HEK293 (cell line): Measurements from ENCODE around the gene NAGPA.
A peak's percentile ranks its signal among the peaks of the same experiment; 100 is the strongest.

Experiments used
- CTCF ChIA-PET: fragments of 350-600 bp; formaldehyde crosslinking; extraction: SDS; loops from one replicate; lab custom pipeline; 2021; ENCODE audit warnings: antibody characterized with exemption; lab: Yijun Ruan, JAX
- POLR2A ChIA-PET: fragments of 300-600 bp; formaldehyde crosslinking; extraction: SDS; loops from one replicate; lab custom pipeline; 2020; ENCODE audit warnings: antibody characterized with exemption, inconsistent platforms; lab: Yijun Ruan, JAX
- H3K27ac ChIP-seq: fragments of 200-500 bp; sonication (Bioruptor generic); 2 replicates; pipeline ENCODE4 v1.5.1; 2014; ENCODE audit warnings: low read depth, low read length, control low read depth, inconsistent platforms; ENCODE audit errors: extremely low read depth
- H3K36me3 ChIP-seq, 2 experiments: fragments of 200-500 bp in 1 of 2; sonication (Bioruptor generic) in 1 of 2; 1 replicate in 1 of 2; 2 replicates in 1 of 2; pipeline ENCODE4 v1.5.1; 2014 to 2017; ENCODE audit warnings: inconsistent platforms in 2 of 2, low read length in 2 of 2; ENCODE audit not compliant: control insufficient read depth in 2 of 2, insufficient read depth in 1 of 2
- H3K4me1 ChIP-seq: fragments of 200-500 bp; sonication (Bioruptor generic); 2 replicates; pipeline ENCODE4 v1.5.1; 2014; ENCODE audit warnings: mild to moderate bottlenecking, low read length, inconsistent platforms; ENCODE audit not compliant: control insufficient read depth, insufficient read depth
- H3K4me3 ChIP-seq: 2 replicates; pipeline ENCODE4 v1.5.1; 2011; ENCODE audit warnings: low read depth, mild to moderate bottlenecking, control low read depth, low read length, moderate library complexity
- H3K9me3 ChIP-seq: fragments of 200-500 bp; sonication (Bioruptor generic); 2 replicates; pipeline ENCODE4 v1.5.1; 2014; ENCODE audit warnings: low read depth, low read length, inconsistent platforms; ENCODE audit not compliant: control insufficient read depth, insufficient read depth
- CTCF ChIP-seq: fragments of 450-650 bp; formaldehyde crosslinking; IDR thresholded peaks from 2 replicates; pipeline ENCODE4 v1.5.1; 2016; ENCODE audit warnings: missing biosample characterization, missing genetic modification characterization
- GLIS1 ChIP-seq: fragments of 450-650 bp; formaldehyde crosslinking; IDR thresholded peaks from 2 replicates; pipeline ENCODE4 v1.5.1; 2016; ENCODE audit warnings: missing biosample characterization, missing genetic modification characterization
- GLIS2 ChIP-seq: fragments of 450-650 bp; formaldehyde crosslinking; IDR thresholded peaks from 2 replicates; pipeline ENCODE4 v1.5.1; 2016; ENCODE audit warnings: missing biosample characterization, missing genetic modification characterization
- OSR2 ChIP-seq: fragments of 450-650 bp; formaldehyde crosslinking; IDR thresholded peaks from 2 replicates; pipeline ENCODE4 v1.5.1; 2016; ENCODE audit warnings: missing biosample characterization, missing genetic modification characterization
- PRDM4 ChIP-seq: fragments of 450-650 bp; formaldehyde crosslinking; IDR thresholded peaks from 2 replicates; pipeline ENCODE4 v1.5.1; 2017; ENCODE audit warnings: missing biosample characterization, missing genetic modification characterization
- REST ChIP-seq: fragments of 450-650 bp; formaldehyde crosslinking; IDR thresholded peaks from 2 replicates; pipeline ENCODE4 v1.5.1; 2016; ENCODE audit warnings: missing biosample characterization, missing genetic modification characterization
- TRIM28 ChIP-seq: IDR thresholded peaks from 2 replicates; pipeline ENCODE4 v1.6.1; 2011; ENCODE audit warnings: low read length, control low read depth, borderline replicate concordance
- YY1 ChIP-seq: fragments of 450-650 bp; formaldehyde crosslinking; IDR thresholded peaks from 2 replicates; pipeline ENCODE4 v1.5.1; 2018; ENCODE audit warnings: missing biosample characterization, missing genetic modification characterization
- ZBTB17 ChIP-seq: fragments of 450-650 bp; formaldehyde crosslinking; IDR thresholded peaks from 2 replicates; pipeline ENCODE4 v1.5.1; 2016; ENCODE audit warnings: missing biosample characterization, missing genetic modification characterization
- ZNF169 ChIP-seq: fragments of 450-650 bp; formaldehyde crosslinking; IDR thresholded peaks from 2 replicates; pipeline ENCODE4 v1.5.1; 2016; ENCODE audit warnings: missing biosample characterization, missing genetic modification characterization
- ZNF26 ChIP-seq: fragments of 450-650 bp; formaldehyde crosslinking; IDR thresholded peaks from 2 replicates; pipeline ENCODE4 v1.5.1; 2016; ENCODE audit warnings: missing biosample characterization, missing genetic modification characterization
- ZNF398 ChIP-seq: fragments of 450-650 bp; formaldehyde crosslinking; IDR thresholded peaks from 2 replicates; pipeline ENCODE4 v1.5.1; 2017; ENCODE audit warnings: missing biosample characterization, missing genetic modification characterization
- ZNF629 ChIP-seq: fragments of 450-650 bp; formaldehyde crosslinking; IDR thresholded peaks from 2 replicates; pipeline ENCODE4 v1.5.1; 2017; ENCODE audit warnings: missing biosample characterization, missing genetic modification characterization
- ZNF664 ChIP-seq: fragments of 450-650 bp; formaldehyde crosslinking; IDR thresholded peaks from 2 replicates; pipeline ENCODE4 v1.5.1; 2016; ENCODE audit warnings: missing biosample characterization, missing genetic modification characterization
- ZNF776 ChIP-seq: fragments of 450-650 bp; formaldehyde crosslinking; IDR thresholded peaks from 2 replicates; pipeline ENCODE4 v1.5.0; 2017; ENCODE audit warnings: missing biosample characterization, missing genetic modification characterization, borderline replicate concordance

NAGPA gene

DNA sequence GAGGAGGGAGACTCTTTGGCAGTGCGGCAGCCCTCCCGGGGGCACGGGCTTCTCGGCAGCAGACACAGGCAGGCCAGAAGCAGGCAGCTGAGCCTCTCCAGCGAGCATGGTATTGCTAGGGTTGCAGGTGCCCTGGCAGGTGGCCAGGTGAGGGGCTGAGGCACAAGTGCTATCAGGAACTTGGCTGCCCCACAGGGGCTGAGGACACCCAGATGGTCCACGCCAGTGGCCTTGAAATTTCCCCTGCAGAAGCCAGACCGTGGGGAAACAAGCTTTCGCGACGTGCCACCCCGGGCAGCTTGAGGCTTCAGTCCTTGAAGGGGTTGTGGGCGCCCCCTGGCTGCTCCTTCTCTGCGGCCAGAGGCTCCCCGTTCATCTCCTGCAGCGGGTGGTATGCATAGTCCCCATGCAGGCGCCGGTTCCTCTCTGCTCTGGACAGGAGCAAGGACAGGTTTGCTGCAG lies 8.5 kb downstream of the NAGPA start:
- H3K36me3 ChIP-seq = no peaks in the 10 kb centered on the region
- ChIA-PET POLR2A (no interaction called here), CTCF (interaction anchor here (0.6 to 1.0 kb wide), 4 partner anchors 8 to 511 kb away, joined by 3 to 4 read pairs (median 3); no protein-coding TSS in a partner anchor)
- H3K4me1 ChIP-seq = no peaks in the 10 kb centered on the region
- no peak overlapping the region for H3K27ac ChIP-seq
- H3K4me3 ChIP-seq = no peak overlapping the region
- TF ChIP-seq REST (tag by site-specific recombination) (no peak), ZNF169 (tag by site-specific recombination) (no peak), ZBTB17 (tag by site-specific recombination) (no peak), CTCF (peak; percentile 51; the same call in 1 of the 2 replicates), YY1 (tag by site-specific recombination) (no peak), PRDM4 (no peak), ZNF398 (tag by site-specific recombination) (no peak), TRIM28 (no peak), ZNF26 (tag by site-specific recombination) (no peak), OSR2 (no peak), ZNF664 (tag by site-specific recombination) (no peak), GLIS2 (tag by site-specific recombination) (no peak), ZNF629 (tag by site-specific recombination) (no peak), GLIS1 (tag by site-specific recombination) (peak; percentile 41; the same call in 1 of the 2 replicates), ZNF776 (no peak)
- no peaks in the 10 kb centered on the region for H3K9me3 ChIP-seq
